Neural cell (in vitro differentiated cells): ENCODE results near the gene COL21A1. TPM values are rescaled to one million over a fixed set of nuclear protein-coding genes. Genes with fewer than 3 reads are reported as not detected.

Experiments
- H2AFZ ChIP-seq: fragments of 200-600, 300-800 bp; sonication (generic), shearing (Covaris generic); 2 replicates; pipeline ENCODE4 v1.6.0; 2014; ENCODE audit warnings: low read depth, mild to moderate bottlenecking, antibody characterized with exemption, low read length, moderate library complexity
- H3F3A ChIP-seq: fragments of 200-600 bp; shearing (Covaris generic); 2 replicates; pipeline ENCODE4 v1.6.1; 2016; ENCODE audit warnings: mild to moderate bottlenecking, moderate library complexity, mixed read lengths, antibody characterized with exemption, low read length; ENCODE audit not compliant: insufficient read depth, poor library complexity, severe bottlenecking
- H3K27ac ChIP-seq: fragments of 200-600, 300-800 bp; sonication (generic), shearing (Covaris generic); 2 replicates; pipeline ENCODE4 v1.5.1; 2014; ENCODE audit warnings: mild to moderate bottlenecking, low read length, moderate library complexity
- H3K27me3 ChIP-seq: fragments of 300-800, 200-600 bp; sonication (generic), shearing (Covaris generic); 2 replicates; pipeline ENCODE4 v1.6.0; 2014; ENCODE audit warnings: mild to moderate bottlenecking, low read depth, low read length, moderate library complexity; ENCODE audit not compliant: insufficient read depth
- H3K36me3 ChIP-seq: fragments of 300-800, 200-600 bp; sonication (generic), shearing (Covaris generic); 2 replicates; pipeline ENCODE4 v1.5.1; 2014; ENCODE audit warnings: mild to moderate bottlenecking, antibody characterized with exemption, low read length, moderate library complexity; ENCODE audit not compliant: insufficient read depth
- H3K4me2 ChIP-seq: fragments of 300-800, 200-600 bp; sonication (generic), shearing (Covaris generic); 2 replicates; pipeline ENCODE4 v1.6.0; 2014; ENCODE audit warnings: mild to moderate bottlenecking, low read length
- H3K4me3 ChIP-seq: fragments of 300-800, 200-600 bp; sonication (generic), shearing (Covaris generic); 2 replicates; pipeline ENCODE4 v1.5.1; 2014; ENCODE audit warnings: mild to moderate bottlenecking, low read length, moderate library complexity
- H3K79me2 ChIP-seq: fragments of 200-600 bp; shearing (Covaris generic); replicated peaks from 2 replicates; pipeline ENCODE4 v1.6.0; 2014; ENCODE audit warnings: mild to moderate bottlenecking, low read length, moderate library complexity; ENCODE audit not compliant: insufficient read depth
- H3K9ac ChIP-seq: fragments of 300-800, 200-600 bp; sonication (generic), shearing (Covaris generic); 2 replicates; pipeline ENCODE4 v1.6.1; 2016; ENCODE audit warnings: mild to moderate bottlenecking, low read length, mixed read lengths
- H3K9me2 ChIP-seq: fragments of 200-600 bp; shearing (Covaris generic); 2 replicates; pipeline ENCODE4 v1.6.1; 2016; ENCODE audit warnings: mild to moderate bottlenecking, low read length, mixed read lengths; ENCODE audit not compliant: insufficient read depth
- H3K9me3 ChIP-seq: fragments of 200-600, 300-800 bp; sonication (generic), shearing (Covaris generic); 2 replicates; pipeline ENCODE4 v1.6.1; 2016; ENCODE audit warnings: mild to moderate bottlenecking, mixed run types, low read length, moderate library complexity, mixed read lengths
- H4K20me1 ChIP-seq: fragments of 200-600 bp; shearing (Covaris generic); 2 replicates; pipeline ENCODE4 v1.6.1; 2016; ENCODE audit warnings: mild to moderate bottlenecking, mixed run types; ENCODE audit not compliant: insufficient read depth
- CTCF ChIP-seq: fragments of 450-650 bp; IDR thresholded peaks from 2 replicates; pipeline ENCODE4 v1.5.1; 2014; ENCODE audit warnings: antibody characterized with exemption, mild to moderate bottlenecking, moderate library complexity; ENCODE audit not compliant: poor library complexity, severe bottlenecking
- EP300 ChIP-seq: fragments of 450-650 bp; conservative IDR thresholded peaks from 2 replicates; pipeline ENCODE4 v1.6.1; 2014; ENCODE audit warnings: antibody characterized with exemption, mild to moderate bottlenecking, moderate library complexity; ENCODE audit not compliant: poor library complexity, severe bottlenecking
- EZH2 ChIP-seq: fragments of 200-600, 300-800 bp; shearing (Covaris generic), sonication (generic); IDR thresholded peaks from 2 replicates; pipeline ENCODE4 v1.6.1; 2014; ENCODE audit warnings: antibody characterized with exemption, low read length, borderline replicate concordance, mild to moderate bottlenecking; ENCODE audit not compliant: insufficient read depth, poor library complexity, severe bottlenecking
- MXI1 ChIP-seq: fragments of 450-650 bp; conservative IDR thresholded peaks from 2 replicates; pipeline ENCODE4 v1.6.1; 2014; ENCODE audit warnings: antibody characterized with exemption, mild to moderate bottlenecking; ENCODE audit not compliant: poor library complexity, severe bottlenecking
- POLR2AphosphoS5 ChIP-seq: IDR thresholded peaks from 2 replicates; pipeline ENCODE4 v1.6.1; 2012
- RAD21 ChIP-seq: fragments of 450-650 bp; conservative IDR thresholded peaks from 2 replicates; pipeline ENCODE4 v1.6.1; 2014; ENCODE audit warnings: antibody characterized with exemption, mild to moderate bottlenecking, moderate library complexity
- REST ChIP-seq: IDR thresholded peaks from 2 replicates; pipeline ENCODE4 v1.6.1; 2012; ENCODE audit warnings: borderline replicate concordance
- SMC3 ChIP-seq: fragments of 450-650 bp; conservative IDR thresholded peaks from 2 replicates; pipeline ENCODE4 v1.6.1; 2014; ENCODE audit warnings: antibody characterized with exemption, mild to moderate bottlenecking, moderate library complexity; ENCODE audit not compliant: poor library complexity
- TAF1 ChIP-seq: IDR thresholded peaks from 2 replicates; pipeline ENCODE4 v1.6.1; 2012; ENCODE audit warnings: low read depth
- polyA plus RNA-seq: library from polyadenylated mRNA; depleted of rRNA; stranded (reverse); fragments of >200 nt; gene quantifications from 2 replicates; pipeline ENCODE4 v1.2.3, GENCODE V29; 2014

The COL21A1 gene
- polyA plus RNA-seq, 1 donor from 2014 or later = 0.25 TPM

DNA sequence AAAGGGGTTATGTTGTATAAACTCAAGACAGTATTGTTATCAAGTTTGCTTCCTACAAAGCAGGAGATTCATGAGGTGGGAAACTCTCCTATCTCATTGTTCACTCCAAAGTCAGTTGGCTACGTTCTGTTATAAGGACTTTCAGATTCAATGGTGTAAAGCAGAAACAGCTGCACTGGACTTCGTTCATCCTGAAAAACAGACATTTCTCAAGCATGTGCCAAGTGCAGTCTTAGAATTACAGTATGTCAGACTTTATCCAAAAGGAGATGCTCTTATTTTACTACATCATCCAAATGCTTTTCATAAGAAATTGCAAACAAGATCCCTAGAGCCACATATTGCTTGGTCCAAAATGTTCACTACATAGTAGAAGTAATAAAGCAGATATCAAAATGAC lies 14.9 kb downstream of the COL21A1 start:
- Histone ChIP-seq H3K9me2 (no peaks in the 10 kb centered on the region), H4K20me1 (no peaks in the 10 kb centered on the region), H2AFZ (no peak overlapping the region), H3K79me2 (no peaks in the 10 kb centered on the region), H3K4me2 (no peak overlapping the region), H3K27me3 (no peaks in the 10 kb centered on the region), H3K9ac (no peak overlapping the region), H3F3A (no peaks in the 10 kb centered on the region), H3K4me3 (no peak overlapping the region), H3K27ac (no peak overlapping the region), H3K36me3 (no peaks in the 10 kb centered on the region), H3K9me3 (no peaks in the 10 kb centered on the region)
- TF ChIP-seq TAF1 (no peak), MXI1 (no peak), POLR2AphosphoS5 (no peak)

DNA sequence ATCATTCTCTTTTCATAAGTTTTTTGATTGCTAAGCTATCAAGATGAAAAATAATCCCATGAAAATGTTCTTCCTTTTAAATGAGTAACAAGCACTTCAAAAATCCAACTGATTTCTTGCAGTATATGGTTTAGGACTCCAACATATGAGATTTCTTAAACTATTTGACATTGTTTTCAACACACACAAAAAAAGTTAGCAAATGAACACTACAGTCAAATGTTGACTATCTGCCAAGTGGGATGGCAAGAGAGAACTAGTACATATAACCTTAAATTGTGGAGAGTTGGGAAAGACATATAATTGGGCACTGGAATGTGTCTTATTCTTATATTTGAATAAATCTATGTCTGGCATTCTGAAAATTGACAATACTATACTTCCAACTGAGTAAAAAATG lies 15.6 kb downstream of the COL21A1 start:
- Histone ChIP-seq H3K36me3 (no peaks in the 10 kb centered on the region), H3K4me2 (no peak overlapping the region), H2AFZ (no peak overlapping the region), H4K20me1 (no peaks in the 10 kb centered on the region), H3K27ac (no peak overlapping the region), H3K4me3 (no peak overlapping the region), H3K9me3 (no peaks in the 10 kb centered on the region), H3F3A (no peaks in the 10 kb centered on the region), H3K27me3 (no peaks in the 10 kb centered on the region), H3K9ac (no peak overlapping the region), H3K9me2 (no peaks in the 10 kb centered on the region), H3K79me2 (no peaks in the 10 kb centered on the region)
- TF ChIP-seq RAD21 (no peak), SMC3 (no peak), EZH2 (no peak), POLR2AphosphoS5 (no peak), REST (no peak), MXI1 (no peak), TAF1 (no peak), EP300 (no peak), CTCF (no peak)

GRCh38 chr6:56230976-56231566 lies 16.3 kb downstream of the COL21A1 start:
- Histone ChIP-seq H3K79me2 (no peaks in the 10 kb centered on the region), H3F3A (no peaks in the 10 kb centered on the region), H3K4me2 (no peak overlapping the region), H3K27ac (no peak overlapping the region), H3K4me3 (no peak overlapping the region), H3K9ac (no peak overlapping the region), H3K9me2 (no peaks in the 10 kb centered on the region), H3K27me3 (no peaks in the 10 kb centered on the region), H3K36me3 (no peaks in the 10 kb centered on the region), H2AFZ (no peak overlapping the region), H4K20me1 (no peaks in the 10 kb centered on the region), H3K9me3 (no peaks in the 10 kb centered on the region)
- TF ChIP-seq POLR2AphosphoS5 (no peak), TAF1 (no peak)
